Pancreas (tissue), 10 donors: Measurements from ENCODE around the gene VAPA. TPM values are rescaled to one million over a fixed set of nuclear protein-coding genes. Genes with fewer than 3 reads are reported as not detected.

Experiments used
- ATAC-seq, 4 donors: fragments of 200-7000 bp; cut with Tn5 transposase; one replicate each; pipeline versions ENCODE4 v1.8.0 to v1.9.1; 2020; ENCODE audit warnings: mild to moderate bottlenecking in 4 of 4, moderate library complexity in 4 of 4
- DNase-seq, 6 donors: peaks; one replicate each; pipeline ENCODE4 v3.0.0-alpha.2; 2020
- FAIRE-seq: peaks from 2 replicates; lab custom pipeline; 2012; peaks lifted over from hg19 to GRCh38; lab: Jason Lieb, UNC
- H3K27ac ChIP-seq, 4 donors: fragments of 200-600 bp; sonication (generic); 1 replicate in 3 of 4; 2 replicates in 1 of 4; pipeline versions ENCODE4 v1.5.0 to v1.8.0; 2020
- H3K27me3 ChIP-seq, 4 donors: fragments of 200-600 bp; one replicate each; pipeline ENCODE4 v1.8.0; 2021
- H3K36me3 ChIP-seq, 3 donors: fragments of 200-600 bp; sonication (generic) in 1 of 3; one replicate each; pipeline versions ENCODE4 v1.5.0 to v1.8.0; 2020 to 2021
- H3K4me1 ChIP-seq, 3 donors: fragments of 200-600 bp; one replicate each; pipeline ENCODE4 v1.8.0; 2021
- H3K4me3 ChIP-seq, 4 donors: fragments of 200-600 bp; sonication (generic) in 2 of 4; one replicate each; pipeline versions ENCODE4 v1.5.0 to v1.8.0; 2020 to 2021
- H3K9me3 ChIP-seq, 4 donors: fragments of 200-600 bp; one replicate each; pipeline ENCODE4 v1.8.0; 2021
- CTCF ChIP-seq, 4 donors: fragments of 200-600 bp; sonication (generic) in 3 of 4; IDR thresholded peaks; one replicate each; pipeline versions ENCODE4 v1.5.0 to v1.8.0; 2021; ENCODE audit warnings: antibody characterized with exemption in 4 of 4
- WGBS, 2 donors: extraction: QIAGEN DNeasy Blood & Tissue Kit; methylation state at CpG; one replicate each; pipeline ENCODE4 v1.1.7; 2013; 5-methylcytosine and 5-hydroxymethylcytosine counted together
- intact Hi-C, 3 donors: fragments of 100-400 bp; cut with DNase I; formaldehyde crosslinking; loops; one replicate each; pipeline versions ENCODE4 v1.11.1 to v1.14.2; 2022
- polyA plus RNA-seq, 2 donors: library from polyadenylated mRNA; stranded (reverse); fragments of 200-250 nt; gene quantifications; one replicate each; pipeline ENCODE4 v1.2.3, GENCODE V29; 2013
- total RNA-seq, 6 donors: library from RNA; stranded (reverse); fragmentation: NEBNext Ultra II Directional in 4 of 6; extraction: Animal tissue kit (Norgen Biotek cat#: 25700) in 4 of 6; gene quantifications; one replicate each; pipeline versions ENCODE4 v1.2.1 to v1.2.4, GENCODE V29; 2021 to 2023
- donor health status: healthy with polysubstance abuse.
- donor health status: DM: no; HTN: no; CAD: no; lungs with moderate emphysema.
- donor health status: DM: no; HTN: no; CAD: no.
- donor health status: control.
- donor health status: control.
- donor health status: Bipolar disorder and iron deficiency.
- donor health status: DM: yes; HTN: yes; CAD: no.
- donor health status: DM: no; HTN: no; CAD: no.
- donor health status: DM: no; HTN: no; CAD: no.
- donor health status: DM: yes; HTN: yes; CAD: no.

The VAPA gene
- total and polyA plus RNA-seq, 8 donors, result 33.5 to 117 (median 97.4) TPM

- H3K9me3 ChIP-seq, result no peaks in the 10 kb centered on the region
- TF ChIP-seq CTCF (IDR thresholded peaks at IDR 0.05), result no peak
- WGBS, 2 donors, result 75 to 85% methylated on average over 13 to 14 of the region's 14 CpGs
- no peaks in the 10 kb centered on the region for H3K36me3 ChIP-seq
- H3K4me1 ChIP-seq, result no peaks in the 10 kb centered on the region
- H3K4me3 ChIP-seq, result no peak overlapping the region
- no peak for FAIRE-seq
- no peaks in the 10 kb centered on the region for H3K27me3 ChIP-seq
- no peak for ATAC-seq
- intact Hi-C loops, result loop anchor here in 2 of 3 donors (5.0 kb wide), 1 partner anchor 548 kb away; no protein-coding TSS in a partner anchor
- peak in 1 of 6 donors; percentile 41 for DNase-seq
- no peak overlapping the region for H3K27ac ChIP-seq
Observed at GRCh38 chr18:9969247-9969646, 55.4 kb downstream of the VAPA start.

GRCh38 chr18:9971313-9971920 is 57.6 kb downstream of the VAPA start:
- ATAC-seq, result peak; percentile 78 to 98 (median 92)
- intact Hi-C loops, result loop anchor here in 1 of 3 donors (10.0 kb wide), 1 partner anchor 543 kb away; no protein-coding TSS in a partner anchor
- peak in 5 of 6 donors; percentile 53 to 85 (median 53) for DNase-seq
- Histone ChIP-seq H3K36me3 (no peaks in the 10 kb centered on the region), H3K4me3 (no peak overlapping the region), H3K27ac (no peak overlapping the region), H3K9me3 (peaks cover 0 to 4% (median 0%) of the 10 kb centered on the region in 4 donors), H3K4me1 (no peaks in the 10 kb centered on the region), H3K27me3 (no peaks in the 10 kb centered on the region)
- peak; percentile 97 for FAIRE-seq
- 1 to 2% methylated on average over 4 of the region's 4 CpGs for WGBS, 2 donors
- TF ChIP-seq CTCF (IDR thresholded peaks at IDR 0.05), result peak; percentile 49 to 68 (median 54)

DNA sequence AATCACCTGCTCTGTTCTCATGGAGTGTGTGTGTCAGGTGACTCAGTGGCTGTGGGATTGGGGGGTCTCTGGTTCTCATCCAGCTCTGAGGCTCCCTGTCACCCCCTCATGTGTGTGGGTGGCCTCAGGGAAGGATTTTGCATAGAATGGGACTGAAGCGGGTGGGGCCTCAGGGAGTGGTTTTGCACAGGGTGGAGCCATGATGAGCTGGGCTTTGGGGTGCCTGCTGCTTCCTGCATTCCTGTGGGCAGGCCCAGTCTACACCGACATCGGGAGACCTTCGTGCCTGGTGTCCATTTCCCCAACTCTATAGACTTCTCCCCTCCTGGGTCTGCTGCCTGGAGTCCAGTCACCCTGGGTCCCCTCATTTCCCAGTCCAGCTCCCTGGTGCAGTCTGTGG is 59.7 kb downstream of the VAPA start:
- DNase-seq (peak in 1 of 6 donors; percentile 26), ATAC-seq (no peak), FAIRE-seq (no peak)
- Histone ChIP-seq H3K27ac (no peak overlapping the region), H3K4me1 (no peaks in the 10 kb centered on the region), H3K27me3 (no peaks in the 10 kb centered on the region), H3K4me3 (no peak overlapping the region), H3K9me3 (peaks cover 0 to 4% (median 0%) of the 10 kb centered on the region in 4 donors), H3K36me3 (no peaks in the 10 kb centered on the region)
- intact Hi-C loops, result loop anchor here in 1 of 3 donors (10.0 kb wide), 1 partner anchor 541 kb away; no protein-coding TSS in a partner anchor
- no peak for TF ChIP-seq CTCF (IDR thresholded peaks at IDR 0.05)
- 87 to 91% methylated on average over 4 of the region's 4 CpGs for WGBS, 2 donors

GRCh38 chr18:9974279-9974915 is 60.6 kb downstream of the VAPA start:
- 86 to 98% methylated on average over 2 of the region's 2 CpGs for WGBS, 2 donors
- DNase-seq, result no peak
- TF ChIP-seq CTCF (IDR thresholded peaks at IDR 0.05), result no peak
- intact Hi-C loops, result loop anchor here in 1 of 3 donors (10.0 kb wide), 1 partner anchor 540 kb away; no protein-coding TSS in a partner anchor
- Histone ChIP-seq H3K36me3 (no peaks in the 10 kb centered on the region), H3K27me3 (no peaks in the 10 kb centered on the region), H3K4me3 (no peak overlapping the region), H3K27ac (no peak overlapping the region), H3K9me3 (peaks cover 0 to 4% (median 0%) of the 10 kb centered on the region in 4 donors), H3K4me1 (no peaks in the 10 kb centered on the region)
- ATAC-seq, result no peak
- no peak for FAIRE-seq
